Measurements from ENCODE around the gene LGALS9. TPM values are rescaled to one million over a fixed set of nuclear protein-coding genes. Genes with fewer than 3 reads are reported as not detected.

Gene LGALS9
- 0.38 TPM in 1 of 2 replicates, not detected in the other for total RNA-seq

DNA sequence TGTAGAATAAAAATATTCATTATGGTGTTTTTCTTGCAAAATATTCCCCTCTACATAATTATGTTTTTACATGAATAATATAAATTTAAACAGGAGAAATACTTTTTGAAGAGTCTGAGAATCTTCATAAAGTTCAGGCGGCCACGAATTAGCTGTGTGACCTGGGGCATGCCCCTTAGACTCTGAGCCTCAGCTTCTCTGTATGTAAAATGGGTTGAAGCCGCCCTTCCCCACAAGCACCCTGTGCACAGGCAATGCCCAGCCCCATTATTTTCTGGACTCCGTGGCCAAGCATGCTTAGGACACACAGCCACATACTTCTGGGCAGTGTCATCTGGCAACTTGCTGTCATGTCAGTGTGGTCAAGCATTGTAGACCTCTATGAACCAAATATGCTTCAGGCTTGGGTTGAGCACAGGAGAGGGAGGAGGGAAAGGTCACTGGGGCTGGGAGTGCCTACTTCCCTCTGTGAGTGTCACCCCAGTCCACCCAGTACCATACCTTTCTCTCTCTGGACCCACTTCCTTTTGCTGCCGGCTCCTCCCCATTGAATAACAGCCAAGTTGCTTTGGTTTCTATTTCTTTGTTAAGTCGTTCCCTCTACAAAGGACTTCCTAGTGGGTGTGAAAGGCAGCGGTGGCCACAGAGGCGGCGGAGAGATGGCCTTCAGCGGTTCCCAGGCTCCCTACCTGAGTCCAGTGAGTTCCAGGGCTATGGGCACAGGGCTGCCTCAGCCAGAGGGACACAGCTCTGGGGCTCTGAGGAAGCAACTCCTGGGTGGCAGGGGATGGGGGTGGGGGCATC lies at the start of gene LGALS9:
Gene LGALS9 (plus strand): TSS at position 582 of the 804 bp plus-strand sequence. CDS start 78 bp downstream, at position 660.

Other genes starting within 250 kb of the LGALS9 start
- gene KSR1, start 174.7 kb upstream of the LGALS9 start, total RNA-seq: 4.1 and 8.7 TPM in 2 replicates
- under 0.01 TPM in 1 of 2 replicates, not detected in the other for gene NOS2, start 169.3 kb downstream of the LGALS9 start, total RNA-seq

Data from mesangial cell (primary cell).